Neural crest cell (in vitro differentiated cells): ENCODE measurements around the gene FAM111A. TPM values are rescaled to one million over a fixed set of nuclear protein-coding genes. Genes with fewer than 3 reads are reported as not detected.

Source experiments
- DNase-seq: peaks from one replicate; pipeline ENCODE4 v3.0.0; 2021; ENCODE audit warnings: low read depth, mixed read lengths, low spot score
- H3K27ac Mint-ChIP-seq: one replicate; pipeline ENCODE4 v1.8.0; 2021; ENCODE audit warnings: mild to moderate bottlenecking, mixed read lengths; ENCODE audit not compliant: unreplicated experiment
- H3K27me3 Mint-ChIP-seq: 2 replicates; pipeline ENCODE4 v1.8.0; 2021; ENCODE audit warnings: low read depth, mild to moderate bottlenecking, mixed read lengths
- H3K36me3 Mint-ChIP-seq: 2 replicates; pipeline ENCODE4 v1.8.0; 2021; ENCODE audit warnings: low read depth, mild to moderate bottlenecking, mixed read lengths
- H3K4me1 Mint-ChIP-seq: 2 replicates; pipeline ENCODE4 v1.8.0; 2021; ENCODE audit warnings: mixed read lengths
- H3K4me3 Mint-ChIP-seq: one replicate; pipeline ENCODE4 v1.8.0; 2021; ENCODE audit warnings: mild to moderate bottlenecking, mixed read lengths
- H3K9me3 Mint-ChIP-seq: 2 replicates; pipeline ENCODE4 v1.8.0; 2021; ENCODE audit warnings: mixed read lengths
- total RNA-seq: library from RNA; stranded (reverse); gene quantifications from 2 replicates; pipeline ENCODE4 v1.2.1, GENCODE V29; 2021
- TF ChIP-seq, protein P1 (sequence below): fragments of 200-600 bp; sonication (generic); conservative IDR thresholded peaks from 2 replicates; pipeline ENCODE4 v1.5.0; 2021; ENCODE audit warnings: antibody characterized with exemption, mild to moderate bottlenecking

FAM111A gene
- total RNA-seq, 1 donor from 2014 or later, result 23.4 TPM

DNA sequence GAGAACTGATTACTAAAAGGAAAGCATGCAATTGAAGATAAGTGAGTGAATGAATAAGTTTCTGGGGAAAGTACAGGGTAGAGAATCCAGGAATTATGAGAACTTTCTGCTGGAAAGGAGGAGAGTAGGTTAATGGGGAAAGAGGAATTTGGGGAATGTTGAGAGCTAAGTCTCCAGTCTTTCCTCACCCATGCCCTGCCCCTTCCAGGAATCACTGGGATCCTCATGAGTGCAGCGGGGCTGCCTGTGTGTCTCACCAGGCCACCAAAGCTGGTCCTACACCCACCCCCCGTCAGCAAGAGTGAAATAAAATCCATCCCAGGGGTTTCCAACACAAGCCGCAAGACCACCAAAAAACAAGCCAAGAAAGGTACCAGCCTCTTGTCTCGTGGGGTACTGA lies 46.3 kb downstream of the FAM111A start:
- H3K4me3 Mint-ChIP-seq, result peak overlapping the region; percentile 13
- DNase-seq, result no peak
- TF ChIP-seq, protein P1, sequence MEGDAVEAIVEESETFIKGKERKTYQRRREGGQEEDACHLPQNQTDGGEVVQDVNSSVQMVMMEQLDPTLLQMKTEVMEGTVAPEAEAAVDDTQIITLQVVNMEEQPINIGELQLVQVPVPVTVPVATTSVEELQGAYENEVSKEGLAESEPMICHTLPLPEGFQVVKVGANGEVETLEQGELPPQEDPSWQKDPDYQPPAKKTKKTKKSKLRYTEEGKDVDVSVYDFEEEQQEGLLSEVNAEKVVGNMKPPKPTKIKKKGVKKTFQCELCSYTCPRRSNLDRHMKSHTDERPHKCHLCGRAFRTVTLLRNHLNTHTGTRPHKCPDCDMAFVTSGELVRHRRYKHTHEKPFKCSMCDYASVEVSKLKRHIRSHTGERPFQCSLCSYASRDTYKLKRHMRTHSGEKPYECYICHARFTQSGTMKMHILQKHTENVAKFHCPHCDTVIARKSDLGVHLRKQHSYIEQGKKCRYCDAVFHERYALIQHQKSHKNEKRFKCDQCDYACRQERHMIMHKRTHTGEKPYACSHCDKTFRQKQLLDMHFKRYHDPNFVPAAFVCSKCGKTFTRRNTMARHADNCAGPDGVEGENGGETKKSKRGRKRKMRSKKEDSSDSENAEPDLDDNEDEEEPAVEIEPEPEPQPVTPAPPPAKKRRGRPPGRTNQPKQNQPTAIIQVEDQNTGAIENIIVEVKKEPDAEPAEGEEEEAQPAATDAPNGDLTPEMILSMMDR, result no peak
- peaks cover 61% of the 10 kb centered on the region for H3K4me1 Mint-ChIP-seq
- peak overlapping the region; percentile 30 for H3K27ac Mint-ChIP-seq
- H3K9me3 Mint-ChIP-seq, result no peaks in the 10 kb centered on the region
- H3K27me3 Mint-ChIP-seq, result peaks cover 3% of the 10 kb centered on the region
- peaks cover 36% of the 10 kb centered on the region for H3K36me3 Mint-ChIP-seq

DNA sequence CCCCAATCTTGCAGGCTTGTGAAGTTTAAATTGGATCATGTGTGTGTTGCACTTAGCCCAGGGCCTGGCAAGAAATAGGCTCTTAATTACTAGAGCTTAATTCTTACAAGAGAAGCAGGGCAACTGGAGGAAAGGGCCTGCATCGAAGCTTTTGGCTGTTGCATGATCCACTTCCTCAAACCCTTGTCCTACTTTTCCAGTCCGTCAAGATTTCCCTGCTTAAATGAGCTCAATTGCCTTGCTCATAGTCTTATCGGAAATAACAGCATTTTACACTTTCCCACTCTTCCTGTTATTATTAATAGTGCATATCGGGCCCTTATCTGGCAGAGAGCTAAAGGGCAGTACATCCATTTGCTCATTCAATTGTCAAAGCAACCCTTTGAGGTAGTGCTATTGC lies 47.3 kb downstream of the FAM111A start:
- DNase-seq, result no peak
- Mint-ChIP-seq H3K27ac (no peak overlapping the region), H3K4me3 (no peak overlapping the region), H3K9me3 (no peaks in the 10 kb centered on the region), H3K27me3 (no peaks in the 10 kb centered on the region), H3K36me3 (peaks cover 40% of the 10 kb centered on the region), H3K4me1 (peaks cover 60% of the 10 kb centered on the region)
- TF ChIP-seq, protein P1, result no peak

DNA sequence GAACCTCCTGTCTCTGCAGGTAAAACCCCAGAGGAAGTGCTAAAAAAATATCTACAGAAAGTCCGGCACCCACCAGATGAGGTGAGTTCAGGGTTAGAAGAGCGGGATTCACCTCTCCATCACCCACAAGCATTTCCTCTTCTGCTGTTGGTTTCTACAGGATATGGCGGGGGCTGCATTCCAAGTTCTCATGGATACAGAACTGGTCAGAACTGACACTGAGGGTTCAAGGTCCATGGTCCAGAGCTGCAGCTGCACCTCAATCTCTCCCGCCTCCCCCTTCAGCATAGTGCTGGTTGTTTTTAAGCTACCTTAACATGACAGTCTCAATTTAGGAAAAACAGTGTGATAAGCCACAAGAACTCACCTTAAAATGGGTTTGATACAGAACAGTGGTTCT lies 48.4 kb downstream of the FAM111A start:
- no peak for DNase-seq
- Mint-ChIP-seq H3K27ac (no peak overlapping the region), H3K36me3 (peaks cover 48% of the 10 kb centered on the region), H3K4me3 (no peak overlapping the region), H3K9me3 (no peaks in the 10 kb centered on the region), H3K4me1 (peaks cover 56% of the 10 kb centered on the region), H3K27me3 (no peaks in the 10 kb centered on the region)
- TF ChIP-seq, protein P1, result no peak

DNA sequence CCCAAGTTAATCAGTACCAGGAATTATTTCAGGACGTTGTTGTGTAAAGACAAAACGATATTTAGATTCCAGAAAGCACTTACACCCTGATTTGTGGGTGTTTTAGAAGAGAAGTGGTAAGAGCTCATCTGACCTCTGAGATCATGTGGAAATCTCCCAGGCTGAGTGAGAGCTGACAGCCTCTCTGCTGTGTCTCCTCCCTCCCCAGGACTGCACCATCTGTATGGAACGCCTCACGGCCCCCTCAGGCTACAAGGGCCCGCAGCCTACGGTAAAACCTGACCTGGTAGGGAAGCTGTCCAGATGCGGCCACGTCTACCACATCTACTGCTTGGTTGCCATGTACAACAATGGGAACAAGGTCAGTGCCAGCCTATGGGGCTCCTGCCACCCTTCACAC lies 49.2 kb downstream of the FAM111A start:
- Mint-ChIP-seq H3K36me3 (peaks cover 55% of the 10 kb centered on the region), H3K4me3 (no peak overlapping the region), H3K27ac (no peak overlapping the region), H3K9me3 (no peaks in the 10 kb centered on the region), H3K27me3 (no peaks in the 10 kb centered on the region), H3K4me1 (peaks cover 48% of the 10 kb centered on the region)
- DNase-seq, result no peak
- TF ChIP-seq, protein P1, result no peak

DNA sequence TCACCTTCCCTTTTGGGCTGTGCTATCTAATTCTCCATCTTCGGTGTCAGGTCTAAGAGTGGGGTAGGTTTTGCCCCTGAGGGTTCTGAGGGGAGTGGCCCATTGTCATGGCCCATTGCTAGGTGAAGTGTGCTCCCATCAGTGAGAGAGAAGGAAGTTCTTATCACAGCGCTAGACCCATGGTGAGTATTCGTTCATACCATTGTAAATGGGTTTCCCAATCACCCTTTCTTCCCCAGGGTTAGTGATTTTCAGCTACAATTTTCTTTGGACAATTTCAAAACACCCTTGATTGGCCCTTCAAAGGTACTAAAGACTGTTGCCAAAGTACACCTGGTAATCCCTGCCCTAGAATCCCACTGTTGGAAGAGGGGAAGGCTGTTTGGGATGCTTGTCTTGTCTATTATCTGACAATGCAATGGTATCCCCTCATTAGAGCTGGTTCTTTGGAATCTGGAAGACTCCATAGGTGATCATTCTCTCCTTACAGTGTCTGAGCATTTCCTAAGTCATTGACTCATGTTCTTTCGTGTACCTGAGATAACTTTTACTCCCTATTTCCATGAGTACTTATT lies 49.9 kb downstream of the FAM111A start:
- Mint-ChIP-seq H3K27ac (no peak overlapping the region), H3K4me3 (no peak overlapping the region), H3K36me3 (peaks cover 62% of the 10 kb centered on the region), H3K27me3 (no peaks in the 10 kb centered on the region), H3K9me3 (no peaks in the 10 kb centered on the region), H3K4me1 (peaks cover 50% of the 10 kb centered on the region)
- TF ChIP-seq, protein P1, result no peak
- no peak for DNase-seq
